Psoas muscle (tissue), 8 donors: ENCODE results near the gene PHLDB2. TPM values are rescaled to one million over a fixed set of nuclear protein-coding genes. Genes with fewer than 3 reads are reported as not detected.
A peak's percentile ranks its signal among the peaks of the same experiment; 100 is the strongest.

ENCODE experiments used
- ATAC-seq, 4 donors: fragments of 200-7000 bp; cut with Tn5 transposase; one replicate each; pipeline ENCODE4 v1.9.1; 2020; ENCODE audit warnings: moderate library complexity in 3 of 4, mild to moderate bottlenecking in 2 of 4
- DNase-seq, 2 donors: peaks; one replicate each; pipeline ENCODE4 v3.0.0-alpha.2; 2020
- H3K27ac ChIP-seq: fragments of 200-600 bp; one replicate; pipeline ENCODE4 v1.8.0; 2022
- H3K27me3 ChIP-seq, 3 donors: fragments of 200-600 bp in 1 of 3; one replicate each; pipeline versions ENCODE4 v1.6.1 to v1.8.0; 2013 to 2022; ENCODE audit warnings: low read length in 2 of 3, mild to moderate bottlenecking in 2 of 3, moderate library complexity in 1 of 3; ENCODE audit not compliant: insufficient read depth in 3 of 3
- H3K36me3 ChIP-seq, 2 donors: fragments of 200-600 bp in 1 of 2; one replicate each; pipeline versions ENCODE4 v1.6.1 to v1.8.0; 2013 to 2022; ENCODE audit warnings: low read depth in 1 of 2, mild to moderate bottlenecking in 1 of 2, moderate library complexity in 1 of 2; ENCODE audit not compliant: insufficient read depth in 1 of 2
- H3K4me1 ChIP-seq: fragments of 200-600 bp; one replicate; pipeline ENCODE4 v1.8.0; 2022
- H3K4me3 ChIP-seq: fragments of 200-600 bp; one replicate; pipeline ENCODE4 v1.8.0; 2022; ENCODE audit warnings: mild to moderate bottlenecking
- H3K9me3 ChIP-seq: fragments of 200-600 bp; one replicate; pipeline ENCODE4 v1.8.0; 2022
- WGBS, 3 donors: extraction: QIAGEN DNeasy Blood & Tissue Kit; methylation state at CpG; one replicate each; pipeline versions ENCODE4 v1.1.6 to v1.1.7; 2013; 5-methylcytosine and 5-hydroxymethylcytosine counted together
- intact Hi-C, 2 donors: fragments of 100-400 bp; cut with DNase I; formaldehyde crosslinking; loops; one replicate each; pipeline versions ENCODE4 v1.11.0 to v1.14.2; 2022
- polyA plus RNA-seq, 3 donors: library from polyadenylated mRNA; stranded (reverse); fragments of 200-250 nt; gene quantifications; one replicate each; pipeline ENCODE4 v1.2.3, GENCODE V29; 2013
- total RNA-seq, 4 donors: library from RNA; stranded (reverse); fragmentation: NEBNext Ultra II Directional in 2 of 4; extraction: Animal tissue kit (Norgen Biotek cat#: 25700) in 2 of 4; gene quantifications; one replicate each; pipeline versions ENCODE4 v1.2.1 to v1.2.4, GENCODE V29; 2021 to 2023
- TF ChIP-seq, protein P1 (sequence below): fragments of 200-600 bp; IDR thresholded peaks from one replicate; pipeline ENCODE4 v1.8.0; 2022; ENCODE audit warnings: antibody characterized with exemption
- donor health status: healthy with polysubstance abuse.
- donor health status: DM: no; HTN: no; CAD: no; lungs with moderate emphysema.
- donor health status: Bipolar disorder and iron deficiency.
- donor health status: healthy.
- donor health status: DM: yes; HTN: yes; CAD: no.
- donor health status: DM: no; HTN: no; CAD: no.
- donor health status: DM: no; HTN: no; CAD: no.
- donor health status: DM: yes; HTN: yes; CAD: no.

Gene PHLDB2
- total and polyA plus RNA-seq, 7 donors = 2.9 to 8.5 (median 5.6) TPM

DNA sequence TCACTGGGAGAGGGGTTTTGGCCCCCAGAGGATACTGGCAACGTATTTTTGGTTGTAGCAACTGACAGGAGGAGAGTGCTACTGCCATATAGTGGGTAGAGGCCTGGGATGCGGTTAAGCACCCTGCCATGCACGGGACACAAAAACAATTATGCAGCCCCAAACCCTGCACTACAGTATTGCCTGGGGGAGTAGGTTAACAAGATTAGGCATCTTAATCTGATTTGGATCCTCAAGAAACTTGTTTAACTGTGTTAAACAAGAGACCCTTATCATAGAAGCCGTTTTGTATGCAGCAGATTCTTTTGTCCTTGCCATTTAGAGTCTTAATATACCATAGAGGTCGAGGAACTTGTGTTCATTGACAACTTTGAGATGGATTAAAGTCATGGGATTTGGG, 3.4 kb downstream of the PHLDB2 start:
- intact Hi-C loops = loop anchor here in 1 of 2 donors (5.0 kb wide), 1 partner anchor 145 kb away; no protein-coding TSS in a partner anchor
- no peak overlapping the region for H3K27ac ChIP-seq
- DNase-seq (no peak), ATAC-seq (no peak)
- H3K36me3 ChIP-seq = no peaks in the 10 kb centered on the region
- H3K4me3 ChIP-seq = peak overlapping the region; percentile 76
- no peaks in the 10 kb centered on the region for H3K4me1 ChIP-seq
- no peaks in the 10 kb centered on the region for H3K9me3 ChIP-seq
- TF ChIP-seq, protein P1, sequence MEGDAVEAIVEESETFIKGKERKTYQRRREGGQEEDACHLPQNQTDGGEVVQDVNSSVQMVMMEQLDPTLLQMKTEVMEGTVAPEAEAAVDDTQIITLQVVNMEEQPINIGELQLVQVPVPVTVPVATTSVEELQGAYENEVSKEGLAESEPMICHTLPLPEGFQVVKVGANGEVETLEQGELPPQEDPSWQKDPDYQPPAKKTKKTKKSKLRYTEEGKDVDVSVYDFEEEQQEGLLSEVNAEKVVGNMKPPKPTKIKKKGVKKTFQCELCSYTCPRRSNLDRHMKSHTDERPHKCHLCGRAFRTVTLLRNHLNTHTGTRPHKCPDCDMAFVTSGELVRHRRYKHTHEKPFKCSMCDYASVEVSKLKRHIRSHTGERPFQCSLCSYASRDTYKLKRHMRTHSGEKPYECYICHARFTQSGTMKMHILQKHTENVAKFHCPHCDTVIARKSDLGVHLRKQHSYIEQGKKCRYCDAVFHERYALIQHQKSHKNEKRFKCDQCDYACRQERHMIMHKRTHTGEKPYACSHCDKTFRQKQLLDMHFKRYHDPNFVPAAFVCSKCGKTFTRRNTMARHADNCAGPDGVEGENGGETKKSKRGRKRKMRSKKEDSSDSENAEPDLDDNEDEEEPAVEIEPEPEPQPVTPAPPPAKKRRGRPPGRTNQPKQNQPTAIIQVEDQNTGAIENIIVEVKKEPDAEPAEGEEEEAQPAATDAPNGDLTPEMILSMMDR = no peak
- WGBS, 3 donors = 66 to 79% (median 73%) methylated on average over 5 of the region's 5 CpGs
- peaks cover 0 to 44% (median 6%) of the 10 kb centered on the region in 3 donors for H3K27me3 ChIP-seq

DNA sequence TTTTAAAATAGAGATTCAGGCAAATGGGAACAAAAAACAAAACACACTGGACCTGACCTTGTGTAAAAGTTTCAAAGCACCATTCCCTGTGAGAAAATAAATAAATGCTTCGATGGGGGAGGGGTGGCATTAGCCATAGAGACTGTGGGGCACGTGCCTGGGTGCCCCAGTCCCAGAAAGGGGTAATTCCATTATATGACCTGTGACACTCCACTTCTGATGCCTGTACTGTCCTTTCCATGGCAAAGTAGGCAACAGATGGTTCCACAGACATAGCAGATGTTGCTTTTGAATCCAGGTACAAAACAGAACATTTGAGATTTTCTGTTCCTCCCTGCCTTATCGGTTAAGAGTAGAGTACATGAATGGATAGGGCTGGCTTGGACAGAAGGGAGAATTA, 3.9 kb downstream of the PHLDB2 start:
- TF ChIP-seq, protein P1 = no peak
- intact Hi-C loops = loop anchor here in 1 of 2 donors (5.0 kb wide), 1 partner anchor 146 kb away; no protein-coding TSS in a partner anchor
- Histone ChIP-seq H3K4me1 (no peaks in the 10 kb centered on the region), H3K27ac (no peak overlapping the region), H3K27me3 (peaks cover 0 to 38% (median 6%) of the 10 kb centered on the region in 3 donors), H3K9me3 (no peaks in the 10 kb centered on the region), H3K4me3 (peak overlapping the region; percentile 76), H3K36me3 (no peaks in the 10 kb centered on the region)
- no peak for DNase-seq
- WGBS, 3 donors = 34 to 53% (median 35%) methylated on average over 3 of the region's 3 CpGs
- no peak for ATAC-seq

DNA sequence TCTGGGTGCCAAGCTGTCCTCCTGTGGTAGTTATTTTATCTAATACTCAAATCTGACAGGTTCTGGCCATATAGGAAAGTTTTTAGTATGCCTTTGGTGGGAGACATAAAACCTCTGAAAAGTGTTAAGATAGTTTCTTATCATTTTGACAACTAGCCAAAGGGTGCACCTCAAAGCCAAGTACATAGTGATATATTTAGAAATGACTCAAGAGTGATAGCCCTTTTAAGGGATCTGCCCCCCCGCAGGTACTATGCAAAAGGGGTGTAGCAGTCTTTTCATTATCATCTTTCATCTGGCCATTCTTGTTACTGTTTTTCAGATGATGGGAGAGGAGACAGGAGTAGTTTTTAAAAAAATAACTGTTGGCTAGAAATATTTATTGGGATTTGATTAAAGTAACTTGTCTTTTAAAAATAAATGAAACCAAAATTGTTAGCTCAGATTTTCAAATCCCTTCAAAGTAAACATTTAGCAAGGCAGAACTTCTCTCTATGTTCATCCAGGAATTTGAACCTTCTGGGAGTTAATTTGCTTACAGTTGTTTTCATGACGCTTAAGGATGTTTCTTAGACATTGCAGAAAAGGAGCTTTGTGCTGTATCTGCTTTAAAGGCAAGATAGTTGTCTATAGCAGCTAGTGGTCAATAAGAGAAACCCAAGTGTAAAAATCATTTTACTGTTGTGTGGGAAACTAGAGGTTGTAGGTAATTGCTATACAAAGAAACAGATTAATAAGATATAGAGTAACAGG, 5.1 kb downstream of the PHLDB2 start:
- WGBS, 3 donors = 24 to 34% (median 32%) methylated on average over 2 of the region's 2 CpGs
- Histone ChIP-seq H3K4me3 (peak overlapping the region; percentile 22), H3K4me1 (no peaks in the 10 kb centered on the region)

DNA sequence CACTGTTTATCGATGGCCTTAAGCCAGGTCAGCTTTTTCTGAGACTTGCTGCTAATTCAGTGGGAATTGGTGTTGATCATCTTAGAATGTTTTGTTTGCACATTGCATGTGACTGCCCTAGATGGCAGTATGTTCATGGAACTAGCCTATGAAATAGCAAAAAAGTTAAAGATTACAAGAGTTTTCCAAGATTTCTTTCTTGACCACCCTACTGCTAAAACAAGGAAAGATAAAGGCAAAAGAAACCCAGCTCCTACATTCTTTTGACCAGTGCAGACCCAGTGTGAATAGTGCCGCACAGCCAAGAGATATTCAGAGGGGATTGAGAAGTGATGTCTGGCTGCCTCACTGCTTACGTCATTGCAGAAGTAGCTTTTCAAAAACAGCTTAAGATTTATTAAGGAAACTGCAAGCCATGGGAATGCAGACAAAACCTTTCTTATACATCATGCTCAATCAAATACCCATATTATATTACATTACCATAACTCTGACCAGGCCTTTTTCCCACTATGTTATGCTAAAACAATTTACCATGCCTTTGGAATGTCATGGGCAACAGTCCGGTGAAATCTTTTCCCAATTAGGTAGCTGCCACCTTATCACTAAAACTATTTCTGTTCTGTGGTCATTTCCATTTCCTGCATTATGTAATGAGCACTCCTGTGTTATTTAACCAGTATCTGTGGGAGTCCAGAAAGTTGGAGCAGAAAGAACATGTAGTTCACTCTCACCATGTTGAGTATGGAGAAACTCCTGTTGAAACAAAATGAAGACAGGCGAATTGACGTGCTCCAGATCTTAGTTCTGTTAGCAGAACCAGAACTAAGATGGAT, 6.0 kb downstream of the PHLDB2 start:
- intact Hi-C loops = loop anchor here (2.0 to 5.0 kb wide), 2 partner anchors 148 to 204 kb away; no protein-coding TSS in a partner anchor
- TF ChIP-seq, protein P1 = peak; percentile 6
- ATAC-seq (peak in 1 of 4 donors; percentile 32), DNase-seq (no peak)
- Histone ChIP-seq H3K4me1 (no peaks in the 10 kb centered on the region), H3K9me3 (no peaks in the 10 kb centered on the region), H3K27ac (peak overlapping the region; percentile 63), H3K36me3 (no peaks in the 10 kb centered on the region), H3K4me3 (peak overlapping the region; percentile 22), H3K27me3 (peaks cover 0 to 20% (median 0%) of the 10 kb centered on the region in 3 donors)
- WGBS, 3 donors = 32 to 43% (median 33%) methylated on average over 6 of the region's 6 CpGs

More for the DNA sequence above, 5.1 kb downstream of the PHLDB2 start:
- DNase-seq = no peak
- intact Hi-C loops = loop anchor here (2.0 to 5.0 kb wide), 2 partner anchors 147 to 203 kb away; no protein-coding TSS in a partner anchor
- TF ChIP-seq, protein P1 = no peak
- peak overlapping the region; percentile 63 for H3K27ac ChIP-seq
- no peaks in the 10 kb centered on the region for H3K36me3 ChIP-seq
- no peak for ATAC-seq
- H3K9me3 ChIP-seq = no peaks in the 10 kb centered on the region
- H3K27me3 ChIP-seq = peaks cover 0 to 28% (median 4%) of the 10 kb centered on the region in 3 donors
